Endothelial cell of umbilical vein (primary cell): Measurements from ENCODE around the gene CHCHD5.

Experiments used
- POLR2AphosphoS5 ChIP-seq: IDR thresholded peaks from 2 replicates; pipeline ENCODE4 v1.6.1; 2012; ENCODE audit warnings: low read depth, mild to moderate bottlenecking, control low read depth, low read length, moderate library complexity; ENCODE audit not compliant: insufficient read depth
- TF ChIP-seq, protein P1 (sequence below), 2 donors: IDR thresholded peaks; 1 replicate in 1 of 2; 2 replicates in 1 of 2; pipeline ENCODE4 v1.5.1; 2011; ENCODE audit warnings: low read length in 2 of 2, mild to moderate bottlenecking in 2 of 2, moderate library complexity in 2 of 2, control low read depth in 1 of 2, inconsistent platforms in 1 of 2, low read depth in 1 of 2; ENCODE audit not compliant: insufficient read depth in 1 of 2; ENCODE audit errors: extremely low read depth in 1 of 2
- TF ChIP-seq, protein P2 (sequence below): IDR thresholded peaks from 2 replicates; pipeline ENCODE4 v1.6.1; 2011; ENCODE audit not compliant: insufficient read depth, insufficient read length

DNA sequence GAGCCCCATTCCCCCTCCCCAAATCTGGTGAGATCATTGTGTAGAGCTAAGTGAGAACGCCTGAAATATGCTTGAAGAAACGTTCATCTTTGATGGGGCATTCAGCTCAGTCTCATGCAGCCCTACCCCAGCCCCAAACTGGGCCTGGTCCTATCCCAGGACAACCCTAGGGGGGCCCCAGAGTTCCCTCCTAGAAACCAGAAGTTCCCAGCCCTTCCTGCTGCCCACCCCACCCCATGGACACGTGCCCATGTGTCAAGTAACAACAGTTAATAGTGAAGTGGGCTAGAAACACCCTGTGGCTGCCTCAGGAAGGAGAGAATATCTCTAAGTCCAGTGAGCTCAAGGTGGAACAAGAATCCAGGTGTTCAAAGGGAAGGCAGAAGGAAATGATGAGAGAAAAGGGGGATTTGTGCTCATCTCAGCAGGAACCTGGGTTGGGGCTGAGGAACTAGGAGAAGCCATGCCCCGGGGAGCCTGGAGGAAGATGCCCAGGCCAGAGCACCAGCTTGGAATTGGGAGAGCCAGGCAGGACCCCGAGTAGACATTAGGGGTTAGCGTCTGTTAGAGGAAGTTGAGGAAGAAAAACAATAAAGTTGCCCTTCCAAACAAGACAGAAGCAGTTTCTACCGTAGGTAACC lies 41.2 kb downstream of the CHCHD5 start:
- TF ChIP-seq, protein P1, sequence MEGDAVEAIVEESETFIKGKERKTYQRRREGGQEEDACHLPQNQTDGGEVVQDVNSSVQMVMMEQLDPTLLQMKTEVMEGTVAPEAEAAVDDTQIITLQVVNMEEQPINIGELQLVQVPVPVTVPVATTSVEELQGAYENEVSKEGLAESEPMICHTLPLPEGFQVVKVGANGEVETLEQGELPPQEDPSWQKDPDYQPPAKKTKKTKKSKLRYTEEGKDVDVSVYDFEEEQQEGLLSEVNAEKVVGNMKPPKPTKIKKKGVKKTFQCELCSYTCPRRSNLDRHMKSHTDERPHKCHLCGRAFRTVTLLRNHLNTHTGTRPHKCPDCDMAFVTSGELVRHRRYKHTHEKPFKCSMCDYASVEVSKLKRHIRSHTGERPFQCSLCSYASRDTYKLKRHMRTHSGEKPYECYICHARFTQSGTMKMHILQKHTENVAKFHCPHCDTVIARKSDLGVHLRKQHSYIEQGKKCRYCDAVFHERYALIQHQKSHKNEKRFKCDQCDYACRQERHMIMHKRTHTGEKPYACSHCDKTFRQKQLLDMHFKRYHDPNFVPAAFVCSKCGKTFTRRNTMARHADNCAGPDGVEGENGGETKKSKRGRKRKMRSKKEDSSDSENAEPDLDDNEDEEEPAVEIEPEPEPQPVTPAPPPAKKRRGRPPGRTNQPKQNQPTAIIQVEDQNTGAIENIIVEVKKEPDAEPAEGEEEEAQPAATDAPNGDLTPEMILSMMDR (IDR thresholded peaks at IDR 0.05; ENCODE audit: extremely low read depth in 1 of 2, insufficient read depth in 1 of 2, low read depth in 1 of 2, low read length in 2 of 2): no peak
- TF ChIP-seq, protein P2, sequence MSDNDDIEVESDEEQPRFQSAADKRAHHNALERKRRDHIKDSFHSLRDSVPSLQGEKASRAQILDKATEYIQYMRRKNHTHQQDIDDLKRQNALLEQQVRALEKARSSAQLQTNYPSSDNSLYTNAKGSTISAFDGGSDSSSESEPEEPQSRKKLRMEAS: no peak
- TF ChIP-seq POLR2AphosphoS5: no peak
